GM19372 (cell line): ENCODE measurements around the gene NFIA.

Experiments
- ATAC-seq: cut with Tn5 transposase; IDR thresholded peaks from one replicate; pipeline ENCODE4 v1.9.1; 2021; ENCODE audit warnings: mild to moderate bottlenecking, low read depth, moderate library complexity; ENCODE audit not compliant: unreplicated experiment

NFIA gene

DNA sequence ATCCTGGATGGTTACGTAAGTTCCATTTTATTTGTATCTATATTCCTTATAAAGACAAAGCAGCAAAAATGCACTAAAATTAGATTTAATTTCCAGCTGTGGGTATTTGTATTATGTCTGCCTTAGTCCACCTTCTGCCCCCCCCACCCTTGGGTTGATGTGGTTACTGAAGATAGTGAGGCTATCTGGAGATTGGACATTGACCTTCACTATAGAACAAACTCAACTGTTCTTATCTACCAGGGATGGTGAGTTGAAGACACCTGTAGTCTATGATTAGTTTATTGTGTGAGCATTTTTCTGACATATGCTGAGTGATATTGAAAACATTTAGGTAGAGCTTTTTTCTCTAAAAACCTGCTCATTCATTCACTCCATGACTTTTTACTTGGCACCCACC is 122.2 kb downstream of the NFIA start:
- ATAC-seq, result no peak

DNA sequence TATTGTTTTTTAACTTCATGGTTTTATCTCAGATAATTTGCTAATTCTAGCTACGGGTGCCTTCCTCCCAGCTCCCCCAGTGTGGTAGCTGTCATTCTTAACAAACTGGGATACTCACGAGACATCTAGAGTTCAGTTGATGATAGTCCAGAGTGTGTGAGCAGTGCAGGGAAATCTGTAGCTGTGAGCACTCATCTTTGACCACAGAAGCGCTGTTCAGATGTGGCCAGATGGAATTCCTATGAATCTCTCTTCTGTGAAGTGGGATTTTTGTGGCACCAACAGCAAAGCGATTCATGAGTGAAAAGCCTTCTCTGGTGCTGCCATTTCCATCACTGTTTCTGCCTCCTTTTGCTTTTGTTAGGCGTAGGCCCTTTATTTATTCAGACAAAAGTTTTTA is 125.1 kb downstream of the NFIA start:
- no peak for ATAC-seq

DNA sequence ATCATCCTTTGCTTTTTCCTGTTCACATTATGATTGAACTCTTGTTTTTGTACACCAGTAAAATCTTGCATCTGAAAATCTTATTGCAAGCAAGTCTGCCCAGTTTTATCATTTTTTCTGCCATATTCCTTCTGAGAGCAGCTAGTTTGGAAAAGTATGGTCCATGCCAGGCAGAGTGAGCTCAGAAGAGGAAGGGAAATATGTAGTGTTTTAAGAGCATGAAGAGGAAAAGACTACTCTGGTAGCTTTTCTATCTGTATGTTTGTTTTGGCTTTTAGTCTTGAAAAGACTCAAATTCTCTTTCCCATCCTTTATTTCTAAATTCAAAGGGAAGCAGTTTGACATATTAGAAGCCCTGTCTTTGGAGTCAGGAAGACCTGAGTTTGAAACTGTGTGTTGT is 125.8 kb downstream of the NFIA start:
- no peak for ATAC-seq

DNA sequence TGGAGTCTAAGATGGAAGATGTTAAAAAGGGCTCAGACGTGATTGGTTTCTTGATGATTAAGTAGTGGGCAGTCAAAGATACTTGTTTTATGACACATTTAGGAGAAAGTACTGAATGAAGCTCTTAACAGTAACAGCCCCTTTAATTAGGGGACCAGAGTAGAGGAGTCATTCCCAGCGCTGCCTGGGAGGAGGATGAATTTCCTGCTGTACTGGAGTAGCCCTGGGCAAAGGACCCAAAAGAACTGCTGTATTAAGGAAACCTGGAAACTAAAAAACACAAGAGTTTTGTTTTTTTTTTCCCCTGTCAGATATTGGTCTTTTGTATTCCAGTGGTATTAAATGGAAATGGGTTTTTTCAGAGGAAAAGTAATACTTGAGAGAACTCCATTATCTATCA is 126.5 kb downstream of the NFIA start:
- ATAC-seq, result no peak

DNA sequence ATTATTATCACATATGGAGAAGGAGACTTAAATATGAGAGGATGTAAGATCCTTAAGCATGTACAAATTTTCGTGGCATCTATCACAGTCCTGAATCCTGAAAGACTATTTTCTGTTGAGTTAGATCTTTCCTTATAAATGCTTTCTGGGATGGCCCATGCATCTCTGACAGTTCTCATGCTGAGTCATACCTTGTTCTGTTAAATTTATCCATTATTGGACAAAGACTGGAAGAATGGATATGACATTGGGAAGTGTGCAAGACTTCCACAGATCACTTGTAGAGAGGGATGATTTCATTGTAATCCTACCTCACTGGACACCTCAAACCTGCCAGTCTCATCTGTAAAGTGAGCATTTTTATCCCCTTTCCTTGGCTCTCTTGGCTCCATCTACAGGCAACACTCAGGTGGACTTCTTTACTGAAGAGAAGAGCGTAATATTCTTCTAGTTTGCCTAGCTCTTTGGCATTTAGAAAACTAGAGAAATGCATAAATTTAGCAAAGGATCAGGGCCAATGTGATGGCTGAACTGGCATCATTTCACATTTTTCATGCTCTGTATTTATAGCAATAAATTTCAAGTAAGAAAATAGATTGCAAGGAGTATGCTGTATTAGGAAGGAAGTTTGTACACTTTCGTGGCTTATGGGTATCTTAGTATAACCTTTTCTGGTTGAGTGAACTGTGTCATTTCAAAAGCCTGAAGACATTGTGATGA is 128.2 kb downstream of the NFIA start:
- ATAC-seq, result no peak

DNA sequence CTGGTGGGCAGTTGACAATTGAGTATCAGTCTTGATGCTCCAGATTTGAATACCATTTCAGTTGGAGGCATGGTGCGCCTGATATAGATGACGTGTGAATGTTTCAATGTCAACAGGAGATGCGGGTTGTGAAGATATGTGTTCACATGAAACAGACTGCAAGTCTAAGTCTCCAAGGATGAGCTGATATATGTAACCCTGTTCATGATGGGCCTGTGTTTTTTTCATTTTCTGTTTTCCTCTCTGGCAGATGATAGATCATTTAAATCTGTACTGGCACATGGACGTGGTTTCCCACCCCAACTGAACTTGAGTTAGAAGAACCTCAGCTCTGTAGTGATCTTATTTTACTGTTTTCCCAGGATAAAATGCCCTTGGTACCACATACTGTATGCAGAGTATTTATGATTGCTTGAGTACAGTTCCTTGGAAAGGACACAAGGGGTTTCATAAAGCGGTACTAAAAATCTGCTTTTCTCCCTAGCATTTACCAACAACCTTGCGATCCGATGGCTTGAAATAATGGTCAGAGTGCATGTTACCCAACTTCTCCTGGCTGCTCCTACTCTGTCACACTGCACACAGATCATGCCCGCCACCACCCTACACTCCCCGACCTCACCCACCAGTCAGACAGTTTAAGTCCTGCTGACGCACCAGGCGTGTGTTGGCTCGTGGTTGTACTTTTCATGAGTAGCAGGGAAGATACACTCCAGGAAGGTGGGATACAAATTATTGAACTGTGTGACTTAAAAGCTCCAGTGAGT is 131.1 kb downstream of the NFIA start:
- ATAC-seq, result no peak

DNA sequence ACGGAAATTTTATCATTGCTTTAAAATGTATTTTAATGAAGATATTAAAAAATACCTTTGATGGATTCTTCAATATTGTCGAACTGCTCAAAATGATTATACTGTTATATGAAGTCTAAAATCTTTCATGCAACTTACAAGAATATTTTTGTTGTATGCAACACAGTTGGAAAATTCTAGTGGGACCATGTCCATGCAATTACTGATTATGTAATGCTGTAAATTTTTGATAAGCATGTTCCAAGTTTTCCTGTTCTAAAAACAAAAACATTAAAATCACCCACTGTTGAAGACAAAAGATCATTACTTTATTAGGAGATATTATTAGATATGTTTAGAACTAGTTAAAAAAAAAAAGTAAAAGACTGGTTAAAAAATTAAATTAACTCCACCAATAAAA is 132.8 kb downstream of the NFIA start:
- ATAC-seq, result no peak

DNA sequence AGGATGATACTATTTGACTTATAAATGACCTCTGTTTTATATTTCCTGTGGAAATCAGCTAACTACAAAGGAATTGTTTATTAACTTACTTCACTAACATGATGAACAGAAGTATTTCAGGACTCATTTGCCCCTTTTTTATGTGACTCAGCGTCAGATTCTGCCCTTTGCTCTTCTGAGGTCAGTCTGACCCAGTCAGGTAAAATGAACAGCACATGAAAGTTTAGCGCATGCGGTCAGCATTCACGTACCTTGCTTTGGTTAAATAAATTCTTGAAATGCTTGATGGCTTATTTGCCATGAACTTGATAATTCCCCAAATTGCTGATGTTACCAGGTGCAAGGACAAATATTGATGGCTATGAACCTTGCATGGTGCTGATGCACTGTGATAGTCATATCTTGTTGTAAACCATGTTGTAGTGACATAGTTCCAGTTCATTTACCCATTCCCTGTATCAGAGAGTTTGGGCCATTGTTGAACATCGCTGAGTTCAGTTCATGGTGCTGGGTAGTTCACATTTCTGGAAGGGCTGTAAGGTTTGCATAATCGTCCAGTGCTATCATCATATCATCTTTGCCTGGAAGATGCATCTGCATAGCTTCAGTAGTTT is 133.4 kb downstream of the NFIA start:
- ATAC-seq, result no peak

DNA sequence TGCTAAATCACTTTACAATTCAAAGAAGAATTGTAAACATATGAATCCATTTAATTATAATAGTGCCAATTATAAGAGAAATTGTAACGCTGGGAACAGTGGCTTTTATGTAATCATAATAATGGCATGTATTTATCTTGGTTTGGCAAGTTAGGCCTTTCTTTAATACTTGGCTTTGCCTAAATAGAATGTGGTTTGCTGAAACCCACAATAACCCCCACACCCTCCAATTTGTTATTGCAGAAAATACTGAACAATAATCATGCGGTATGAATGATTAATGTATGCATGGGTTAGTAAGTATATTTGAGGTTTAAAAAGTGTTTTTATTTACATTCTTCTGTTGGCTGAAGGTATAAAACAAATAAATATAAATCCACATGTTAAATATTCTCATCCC is 138.2 kb downstream of the NFIA start:
- no peak for ATAC-seq

DNA sequence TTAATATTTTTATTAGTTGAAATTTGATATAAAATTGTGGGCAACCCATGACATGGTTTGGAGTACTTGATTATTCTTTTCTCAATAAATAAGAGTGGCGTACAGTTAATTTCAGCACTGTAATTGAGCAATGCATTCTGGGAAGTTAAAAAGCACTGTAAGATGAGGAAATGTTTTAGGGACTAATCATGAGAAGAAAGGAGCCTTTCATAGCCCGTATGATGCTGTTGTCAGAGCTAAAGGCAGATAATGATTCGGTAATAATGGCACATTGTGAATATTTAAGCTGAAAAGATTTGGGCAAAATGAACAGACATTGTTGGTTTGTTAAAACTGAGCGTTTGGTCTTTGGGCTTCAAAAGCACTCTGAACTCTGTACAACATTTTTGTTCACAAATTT is 139.3 kb downstream of the NFIA start:
- ATAC-seq, result no peak

DNA sequence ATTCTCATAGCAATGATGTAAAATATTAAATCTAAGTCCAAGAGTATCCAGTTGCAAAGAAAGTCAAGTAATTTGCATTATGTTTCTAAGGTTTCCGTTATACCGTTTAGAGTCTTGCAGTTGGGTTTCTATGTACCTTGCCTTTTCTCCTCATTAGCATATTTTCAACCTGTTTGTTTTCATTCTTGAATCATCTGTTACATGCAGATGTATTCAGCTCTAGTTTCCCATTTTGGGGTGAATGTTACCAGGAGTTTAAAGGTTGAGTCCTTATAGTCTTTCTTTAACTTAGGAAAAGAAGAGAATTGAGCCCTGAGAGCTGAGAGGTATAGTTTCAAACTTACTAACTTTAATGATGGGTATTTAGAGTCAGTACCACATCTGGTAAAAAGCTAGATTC is 139.9 kb downstream of the NFIA start:
- ATAC-seq, result no peak

DNA sequence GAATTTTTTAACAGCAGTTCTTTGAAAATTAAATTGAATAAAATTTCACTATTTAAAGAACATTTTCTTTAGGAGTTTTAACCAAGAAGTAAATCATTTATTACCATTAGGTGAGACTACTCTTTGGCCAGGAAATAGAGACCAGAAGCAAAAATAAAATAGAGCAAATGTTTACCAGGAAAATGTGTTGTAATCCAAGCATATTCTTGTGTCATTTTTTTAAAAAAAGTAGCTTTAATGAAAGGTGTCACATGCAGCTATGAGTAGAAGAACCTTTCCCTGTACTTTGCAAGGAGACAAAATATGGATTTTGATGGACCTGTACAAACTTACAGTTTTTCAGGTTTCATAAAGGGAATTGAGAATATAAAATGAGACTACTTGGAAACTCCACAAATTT is 140.8 kb downstream of the NFIA start:
- ATAC-seq, result no peak

DNA sequence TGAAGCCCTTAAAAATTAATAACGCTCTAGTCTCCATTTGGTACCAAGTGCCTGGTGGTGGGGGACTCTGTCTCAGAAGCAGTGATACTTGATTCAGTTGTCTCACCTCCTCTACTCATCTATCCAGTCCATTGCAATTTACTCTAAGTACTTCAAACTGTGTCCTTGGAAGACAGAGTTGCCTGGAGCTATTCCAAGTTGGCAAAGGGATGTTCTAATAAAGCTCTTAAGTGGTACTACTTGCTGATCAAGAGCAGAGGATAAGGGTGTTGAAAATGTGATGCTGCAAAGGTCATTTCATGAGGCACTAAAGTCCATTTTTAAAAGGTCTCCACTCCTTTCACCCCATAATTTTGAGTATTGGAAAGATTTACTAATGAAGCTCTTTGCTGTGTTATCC is 142.2 kb downstream of the NFIA start:
- ATAC-seq, result no peak

DNA sequence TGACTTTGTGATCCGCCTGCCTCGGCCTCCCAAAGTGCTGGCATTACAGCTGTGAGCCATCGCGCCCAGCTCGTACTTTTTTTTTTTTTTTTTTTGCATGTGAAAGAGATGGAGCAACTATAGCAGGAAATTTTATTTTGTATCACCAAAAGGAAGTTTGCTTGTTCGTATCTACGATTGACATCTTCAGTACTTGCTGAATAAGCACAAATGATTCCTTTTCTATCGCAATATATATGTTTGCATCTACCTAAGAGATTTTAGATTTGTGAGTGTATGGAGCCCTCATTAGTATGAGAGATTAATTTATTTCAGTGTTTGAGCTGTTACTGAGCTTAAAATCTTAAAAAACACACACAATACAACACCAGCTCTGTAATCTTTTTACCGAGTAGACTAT is 143.1 kb downstream of the NFIA start:
- ATAC-seq, result no peak

DNA sequence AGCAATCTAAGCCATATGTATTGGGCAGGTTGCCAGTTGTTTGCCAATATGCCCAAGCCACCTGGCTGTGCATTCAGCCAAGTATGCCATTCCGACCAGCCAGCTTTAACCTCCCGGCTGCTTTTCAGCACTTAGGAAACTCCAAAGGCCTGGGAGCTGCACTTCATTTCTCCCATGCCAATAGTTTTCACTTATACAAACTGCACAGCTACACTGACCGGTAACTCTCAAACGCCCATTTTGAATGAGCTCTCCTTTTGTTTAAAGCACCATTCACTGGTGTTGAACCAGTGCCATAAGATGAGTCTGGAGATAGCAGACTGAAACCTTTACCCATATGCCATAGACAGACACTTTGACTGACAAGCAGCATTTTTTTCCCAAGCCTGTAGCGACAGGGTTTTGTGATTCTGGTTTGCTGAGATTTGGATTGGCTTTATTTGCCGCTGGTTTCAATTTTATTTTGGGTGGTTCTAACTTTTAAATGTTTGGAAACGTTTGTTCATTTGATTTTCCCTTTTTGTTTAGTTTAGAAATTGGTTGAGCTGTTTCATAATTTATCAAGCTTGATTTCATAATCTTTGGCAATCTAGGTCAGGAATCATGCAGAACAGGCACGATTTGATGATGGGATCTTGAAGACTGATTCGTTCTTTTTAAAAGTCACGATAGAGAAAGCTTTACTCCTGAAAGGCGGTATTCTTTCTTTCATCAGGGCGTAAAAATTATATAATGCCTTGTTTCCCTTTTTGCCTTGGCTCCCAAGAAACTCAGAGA is 144.6 kb downstream of the NFIA start:
- ATAC-seq, result no peak

DNA sequence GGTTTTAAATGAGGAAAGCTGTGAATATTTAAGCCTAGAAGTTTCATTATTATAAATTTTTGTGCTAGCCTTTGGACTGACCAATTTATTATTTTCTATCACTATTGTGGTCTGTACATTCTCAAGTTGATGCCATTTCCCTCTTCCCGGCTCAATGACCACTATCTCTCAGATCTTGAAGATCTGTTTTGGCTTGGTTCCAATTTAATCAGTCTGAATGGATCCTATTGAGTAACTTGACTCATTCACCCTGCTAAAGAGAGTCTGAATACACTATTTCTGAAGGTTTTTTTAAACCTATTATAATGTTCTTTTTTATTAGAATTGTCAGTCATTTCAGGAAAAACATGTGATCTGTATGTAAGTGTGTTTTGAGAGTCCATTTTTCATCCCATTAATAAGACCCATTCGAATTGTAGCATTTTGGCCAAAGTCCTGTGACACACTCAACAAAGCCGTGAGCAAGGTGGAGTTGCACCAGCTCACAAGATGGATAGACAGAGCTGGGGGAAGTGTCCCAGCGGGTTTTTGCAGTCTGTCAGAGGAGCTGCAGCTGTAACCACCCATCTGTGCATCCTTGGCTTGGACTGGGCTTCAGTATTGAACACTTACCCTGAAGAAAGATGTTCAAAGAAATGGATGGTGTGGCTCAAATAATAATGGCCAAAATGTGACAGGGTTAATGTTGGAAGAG is 145.6 kb downstream of the NFIA start:
- ATAC-seq, result no peak

DNA sequence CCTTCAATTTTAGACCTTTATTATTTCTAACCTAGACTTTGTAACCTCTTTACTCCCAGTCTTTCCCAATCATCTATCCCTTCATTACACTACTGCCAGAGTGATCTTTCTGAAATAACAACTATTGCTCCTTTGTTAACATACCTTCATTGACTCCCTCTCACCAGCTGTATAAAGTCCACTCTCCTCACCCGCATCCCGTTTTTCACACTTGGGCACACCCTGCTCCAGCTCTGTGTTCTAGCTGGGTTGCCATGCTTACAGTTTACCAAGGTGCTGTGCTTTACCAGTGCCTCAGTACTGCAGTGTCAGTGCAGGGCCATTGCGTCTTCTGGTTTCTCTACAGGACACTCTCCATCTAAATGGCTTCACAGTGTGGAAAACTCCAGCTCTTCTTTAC is 148.2 kb downstream of the NFIA start:
- no peak for ATAC-seq

DNA sequence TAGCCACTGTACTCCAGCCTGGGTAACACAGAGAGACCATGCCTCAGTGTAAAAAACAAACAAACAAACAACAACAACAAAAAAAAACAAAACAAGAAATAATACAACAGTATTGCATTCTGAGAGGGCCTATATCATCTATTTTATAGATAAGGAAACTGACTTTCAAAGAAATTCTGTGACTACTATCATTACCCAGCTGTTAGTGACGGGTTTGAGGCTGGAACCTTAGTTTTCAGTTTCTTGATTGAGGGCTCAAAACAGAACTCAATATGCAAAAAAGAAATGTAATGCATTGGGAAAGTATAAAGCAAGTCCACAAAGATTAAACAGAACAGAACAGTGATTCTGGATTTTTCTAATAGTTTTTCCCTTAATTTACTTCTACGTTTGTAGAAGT is 149.4 kb downstream of the NFIA start:
- no peak for ATAC-seq

DNA sequence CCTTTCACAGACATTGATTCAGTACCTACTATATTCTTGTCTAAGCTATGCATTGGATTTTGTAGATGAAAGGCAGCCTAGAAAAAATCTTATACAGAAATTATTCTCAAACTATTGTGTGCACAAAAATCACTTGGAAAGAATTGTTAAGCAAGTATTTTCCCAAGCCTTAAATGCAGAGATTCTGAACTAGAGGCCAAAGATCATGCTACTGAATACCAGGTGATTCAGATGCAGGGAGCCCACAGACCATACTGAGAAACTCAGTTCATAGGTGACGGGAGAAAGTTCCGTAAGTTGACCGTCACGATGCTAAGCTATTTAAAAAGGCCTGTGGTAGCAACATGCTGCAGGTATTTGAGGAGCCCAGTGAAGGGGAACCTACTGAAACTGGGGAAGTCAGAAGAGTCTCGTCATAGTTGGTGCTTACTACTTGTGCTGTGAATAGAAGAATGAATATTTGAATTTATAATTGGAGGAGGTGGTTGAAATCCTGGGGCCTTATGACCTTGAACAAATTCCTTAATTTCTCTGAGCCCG is 150.8 kb downstream of the NFIA start:
- ATAC-seq, result no peak

DNA sequence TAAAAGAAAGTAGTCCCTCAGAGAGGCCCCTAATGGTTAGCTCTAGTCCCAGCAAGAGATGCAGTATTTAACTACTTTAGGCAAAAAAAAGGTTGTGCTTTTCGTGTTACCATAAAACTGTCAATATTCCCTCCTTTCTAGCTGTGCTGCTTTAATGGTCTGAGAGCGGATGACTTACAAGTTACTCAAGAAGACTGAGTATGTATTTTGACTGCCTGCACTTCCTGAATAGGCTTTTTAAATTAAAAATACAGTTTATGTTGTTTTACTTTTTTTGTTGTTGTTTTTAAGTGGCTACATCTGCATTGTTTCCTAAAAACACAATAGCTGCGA is 152.2 kb downstream of the NFIA start:
- no peak for ATAC-seq
